Measurements from ENCODE around the gene ARPC1B. TPM values are rescaled to one million over a fixed set of nuclear protein-coding genes. Genes with fewer than 3 reads are reported as not detected.
A peak's percentile ranks its signal among the peaks of the same experiment; 100 is the strongest.

The ARPC1B gene
- total and polyA plus RNA-seq, 9 donors = 39.6 to 66.7 (median 50.9) TPM

- H3K4me1 ChIP-seq (ENCODE audit: control insufficient read depth, insufficient read depth, low read length) = peaks cover 31% of the 10 kb centered on the region
- H3K27me3 ChIP-seq (ENCODE audit: control insufficient read depth, insufficient read depth, low read length) = no peaks in the 10 kb centered on the region
- H3K4me3 ChIP-seq (ENCODE audit: low read length) = peak within 1 kb of the TSS; percentile 100
- peak; percentile 98 for DNase-seq
- no peaks in the 10 kb centered on the region for H3K9me3 ChIP-seq (replicated peaks; ENCODE audit: control insufficient read depth, low read depth, low read length)
- under 1% methylated on average over 89 of the region's 89 CpGs for WGBS (ENCODE audit: insufficient coverage)
- peak within 1 kb of the TSS; percentile 92 for H3K27ac ChIP-seq (ENCODE audit: low read length)
- peaks cover 20% of the 10 kb centered on the region for H3K36me3 ChIP-seq (ENCODE audit: control insufficient read depth, insufficient read depth, low read length)
Measured at GRCh38 chr7:99438573-99439480, 64.3 kb downstream of the ARPC1B start, which contains the start of the genes CPSF4 and PTCD1. Gene CPSF4 (plus strand): TSS chr7:99438943. CDS start chr7:99439083, 140 bp downstream. Gene PTCD1 (minus strand): TSS chr7:99438798. CDS start chr7:99435242, 3,556 bp downstream.

- Histone ChIP-seq H3K36me3 (ENCODE audit: control insufficient read depth, insufficient read depth, low read length) (peaks cover 22% of the 10 kb centered on the region), H3K27ac (ENCODE audit: low read length) (no peak overlapping the region), H3K4me1 (ENCODE audit: control insufficient read depth, insufficient read depth, low read length) (peaks cover 31% of the 10 kb centered on the region), H3K27me3 (ENCODE audit: control insufficient read depth, insufficient read depth, low read length) (no peaks in the 10 kb centered on the region), H3K4me3 (ENCODE audit: low read length) (peak overlapping the region; percentile 100), H3K9me3 (replicated peaks; ENCODE audit: control insufficient read depth, low read depth, low read length) (no peaks in the 10 kb centered on the region)
- WGBS (ENCODE audit: insufficient coverage) = no CpG with 5 or more reads among the region's 9 CpGs
- DNase-seq = no peak
Measured at GRCh38 chr7:99440195-99440594, 65.7 kb downstream of the ARPC1B start.

Other genes with a start within 250 kb of the ARPC1B start
- 8.4 TPM for gene SMURF1, start 230.6 kb upstream of the ARPC1B start, total RNA-seq
- gene SMURF1, start 230.6 kb upstream of the ARPC1B start, polyA plus RNA-seq (ENCODE audit: insufficient read depth in 1 of 8, insufficient read length in 8 of 8, low replicate concordance in 1 of 8) = 10 to 100 TPM in 1 of 8 donors, 1 to 10 TPM in 7; 7.3 to 11.2 (median 8.5) TPM
- gene KPNA7, start 166.6 kb upstream of the ARPC1B start, total RNA-seq = not detected
- gene KPNA7, start 166.6 kb upstream of the ARPC1B start, polyA plus RNA-seq (ENCODE audit: insufficient read depth in 1 of 8, insufficient read length in 8 of 8, low replicate concordance in 1 of 8) = not detected
- gene MYH16, start 101.9 kb upstream of the ARPC1B start, total RNA-seq = not detected
- gene MYH16, start 101.9 kb upstream of the ARPC1B start, polyA plus RNA-seq (ENCODE audit: insufficient read depth in 1 of 8, insufficient read length in 8 of 8, low replicate concordance in 1 of 8) = under 1 TPM; 0.11 to 0.56 (median 0.22) TPM
- 54.6 TPM for gene ARPC1A, start 48.8 kb upstream of the ARPC1B start, total RNA-seq
- 10 to 100 TPM; 55.1 to 90.3 (median 66.6) TPM for gene ARPC1A, start 48.8 kb upstream of the ARPC1B start, polyA plus RNA-seq (ENCODE audit: insufficient read depth in 1 of 8, insufficient read length in 8 of 8, low replicate concordance in 1 of 8)
- 64.8 TPM for gene PDAP1, start 33.9 kb downstream of the ARPC1B start, total RNA-seq
- 100 to 1,000 TPM; 119 to 155 (median 138) TPM for gene PDAP1, start 33.9 kb downstream of the ARPC1B start, polyA plus RNA-seq (ENCODE audit: insufficient read depth in 1 of 8, insufficient read length in 8 of 8, low replicate concordance in 1 of 8)
- gene BUD31, start 34.2 kb downstream of the ARPC1B start, total RNA-seq = 72.8 TPM
- 10 to 100 TPM; 74.5 to 88.5 (median 79.7) TPM for gene BUD31, start 34.2 kb downstream of the ARPC1B start, polyA plus RNA-seq (ENCODE audit: insufficient read depth in 1 of 8, insufficient read length in 8 of 8, low replicate concordance in 1 of 8)
- gene PTCD1, start 64.1 kb downstream of the ARPC1B start, total RNA-seq = 4.3 TPM
- gene PTCD1, start 64.1 kb downstream of the ARPC1B start, polyA plus RNA-seq (ENCODE audit: insufficient read depth in 1 of 8, insufficient read length in 8 of 8, low replicate concordance in 1 of 8) = 1 to 10 TPM; 2.9 to 6.0 (median 4.2) TPM
- gene CPSF4, start 64.2 kb downstream of the ARPC1B start, total RNA-seq = 31.8 TPM
- 10 to 100 TPM; 29.2 to 48.3 (median 35.8) TPM for gene CPSF4, start 64.2 kb downstream of the ARPC1B start, polyA plus RNA-seq (ENCODE audit: insufficient read depth in 1 of 8, insufficient read length in 8 of 8, low replicate concordance in 1 of 8)
- 498 TPM for gene ATP5MF, start 91.4 kb downstream of the ARPC1B start, total RNA-seq
- 100 to 1,000 TPM; 336 to 432 (median 388) TPM for gene ATP5MF, start 91.4 kb downstream of the ARPC1B start, polyA plus RNA-seq (ENCODE audit: insufficient read depth in 1 of 8, insufficient read length in 8 of 8, low replicate concordance in 1 of 8)
- 22.0 TPM for gene ZNF789, start 98.2 kb downstream of the ARPC1B start, total RNA-seq
- 10 to 100 TPM; 14.8 to 53.8 (median 23.2) TPM for gene ZNF789, start 98.2 kb downstream of the ARPC1B start, polyA plus RNA-seq (ENCODE audit: insufficient read depth in 1 of 8, insufficient read length in 8 of 8, low replicate concordance in 1 of 8)
- 19.9 TPM for gene ZNF394, start 125.6 kb downstream of the ARPC1B start, total RNA-seq
- gene ZNF394, start 125.6 kb downstream of the ARPC1B start, polyA plus RNA-seq (ENCODE audit: insufficient read depth in 1 of 8, insufficient read length in 8 of 8, low replicate concordance in 1 of 8) = 10 to 100 TPM in 4 of 8 donors, 1 to 10 TPM in 4; 7.9 to 11.2 (median 9.9) TPM
- 10.7 TPM for gene ZKSCAN5, start 129.9 kb downstream of the ARPC1B start, total RNA-seq
- gene ZKSCAN5, start 129.9 kb downstream of the ARPC1B start, polyA plus RNA-seq (ENCODE audit: insufficient read depth in 1 of 8, insufficient read length in 8 of 8, low replicate concordance in 1 of 8) = 10 to 100 TPM in 2 of 8 donors, 1 to 10 TPM in 6; 7.1 to 11.5 (median 9.5) TPM
- 8.3 TPM for gene FAM200A, start 177.4 kb downstream of the ARPC1B start, total RNA-seq
- 10 to 100 TPM in 1 of 8 donors, 1 to 10 TPM in 7; 8.0 to 10.1 (median 8.9) TPM for gene FAM200A, start 177.4 kb downstream of the ARPC1B start, polyA plus RNA-seq (ENCODE audit: insufficient read depth in 1 of 8, insufficient read length in 8 of 8, low replicate concordance in 1 of 8)
- 46.2 TPM for gene ZNF655, start 183.9 kb downstream of the ARPC1B start, total RNA-seq
- gene ZNF655, start 183.9 kb downstream of the ARPC1B start, polyA plus RNA-seq (ENCODE audit: insufficient read depth in 1 of 8, insufficient read length in 8 of 8, low replicate concordance in 1 of 8) = 10 to 100 TPM; 32.3 to 51.9 (median 38.3) TPM
- 0.89 TPM for gene TMEM225B, start 223.5 kb downstream of the ARPC1B start, total RNA-seq
- gene TMEM225B, start 223.5 kb downstream of the ARPC1B start, polyA plus RNA-seq (ENCODE audit: insufficient read depth in 1 of 8, insufficient read length in 8 of 8, low replicate concordance in 1 of 8) = 1 to 10 TPM in 3 of 8 donors, under 1 TPM in 5; 0.37 to 1.3 (median 0.72) TPM
- gene ZSCAN25, start 242.2 kb downstream of the ARPC1B start, total RNA-seq = 11.2 TPM
- 10 to 100 TPM in 4 of 8 donors, 1 to 10 TPM in 4; 8.9 to 12.5 (median 9.9) TPM for gene ZSCAN25, start 242.2 kb downstream of the ARPC1B start, polyA plus RNA-seq (ENCODE audit: insufficient read depth in 1 of 8, insufficient read length in 8 of 8, low replicate concordance in 1 of 8)

Data from muscle of leg (tissue), 11 donors.